GM19438 (cell line): ENCODE data around the gene RPS6KB2.
"Not testable (repeated sequence)": the region's sequence is repeated elsewhere in the genome, so short reads cannot be mapped to it uniquely, and the experiment has no call there.

Experiments used
- ATAC-seq: cut with Tn5 transposase; IDR thresholded peaks from one replicate; pipeline ENCODE4 v1.9.1; 2021; ENCODE audit warnings: low read depth; ENCODE audit not compliant: unreplicated experiment

The RPS6KB2 gene

DNA sequence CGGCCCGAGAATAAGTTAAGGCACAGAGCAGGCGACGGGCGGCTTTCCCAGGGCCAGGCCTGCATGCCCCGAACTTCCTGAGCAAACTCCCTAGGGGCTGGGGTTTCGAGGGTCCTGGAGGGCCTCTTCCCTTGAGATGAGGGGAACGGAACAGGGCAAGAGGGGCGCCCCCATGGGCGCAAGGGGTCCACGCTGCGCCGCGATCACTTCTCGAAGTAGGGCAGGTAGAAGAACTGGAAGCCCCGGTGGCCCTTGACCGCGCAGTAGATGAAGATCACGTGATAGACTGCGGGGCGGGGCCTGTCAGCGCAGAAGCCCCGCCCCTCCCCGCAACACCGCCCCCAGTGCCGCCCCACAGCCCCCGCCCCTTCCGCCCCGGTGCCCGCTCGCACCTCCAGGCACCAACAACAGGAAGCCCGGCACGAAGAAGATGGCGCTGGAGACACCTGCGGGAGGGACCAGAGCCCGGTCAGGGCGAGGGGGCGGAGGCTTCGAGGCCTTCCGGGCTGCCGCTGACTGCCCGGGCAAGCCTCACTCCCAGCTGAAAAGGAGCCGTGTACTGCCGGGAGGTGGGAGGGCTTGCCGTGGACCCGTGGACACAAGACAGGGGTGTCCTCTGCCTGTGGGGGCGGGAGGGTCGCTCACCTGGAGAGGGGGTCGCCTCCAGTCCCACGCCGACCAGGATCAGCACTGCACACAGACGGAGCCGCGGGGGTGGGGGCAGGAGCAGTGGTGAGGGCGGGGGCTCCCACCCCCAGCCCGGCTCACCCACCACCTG is 36.3 kb downstream of the RPS6KB2 start:
- ATAC-seq: peak; percentile 44

DNA sequence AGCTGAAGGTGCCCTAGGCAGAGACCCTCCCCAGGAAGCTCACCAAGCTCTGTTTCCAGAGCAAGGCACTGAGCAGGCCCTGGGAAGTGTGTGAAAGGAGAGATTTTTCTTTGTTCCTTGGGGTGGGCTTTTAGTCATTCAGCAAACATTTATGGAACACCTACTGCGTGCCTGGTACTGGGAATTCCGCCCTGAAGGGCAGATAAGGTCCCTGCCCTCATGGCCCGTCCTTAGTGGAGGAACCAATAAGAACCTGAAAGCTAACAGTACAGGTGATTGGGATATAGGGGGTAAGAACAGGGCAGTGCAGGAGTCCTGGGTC is 36.9 kb downstream of the RPS6KB2 start:
- ATAC-seq: no peak

DNA sequence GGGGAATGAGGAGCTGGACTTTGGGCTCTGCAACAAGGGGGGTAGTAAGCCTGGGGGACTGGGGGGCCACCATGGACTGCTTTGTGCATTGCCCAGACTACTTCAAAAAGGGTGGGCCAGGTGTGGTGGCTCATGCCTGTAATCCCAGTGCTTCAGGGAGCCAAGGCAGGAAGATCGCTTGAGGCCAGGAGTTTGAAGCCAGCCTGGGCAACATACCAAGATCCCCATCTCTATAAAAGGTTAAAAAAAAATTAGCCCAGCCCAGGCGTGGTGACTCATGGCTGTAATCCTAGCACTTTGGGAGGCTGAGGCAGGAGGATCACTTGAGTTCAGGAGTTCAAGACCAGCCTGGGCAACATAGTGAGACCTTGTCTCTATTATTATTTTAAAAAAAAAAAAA is 37.2 kb downstream of the RPS6KB2 start:
- ATAC-seq: not testable (repeated sequence)

GRCh38 chr11:67466367-67466766 is 38.1 kb downstream of the RPS6KB2 start:
- no peak for ATAC-seq

DNA sequence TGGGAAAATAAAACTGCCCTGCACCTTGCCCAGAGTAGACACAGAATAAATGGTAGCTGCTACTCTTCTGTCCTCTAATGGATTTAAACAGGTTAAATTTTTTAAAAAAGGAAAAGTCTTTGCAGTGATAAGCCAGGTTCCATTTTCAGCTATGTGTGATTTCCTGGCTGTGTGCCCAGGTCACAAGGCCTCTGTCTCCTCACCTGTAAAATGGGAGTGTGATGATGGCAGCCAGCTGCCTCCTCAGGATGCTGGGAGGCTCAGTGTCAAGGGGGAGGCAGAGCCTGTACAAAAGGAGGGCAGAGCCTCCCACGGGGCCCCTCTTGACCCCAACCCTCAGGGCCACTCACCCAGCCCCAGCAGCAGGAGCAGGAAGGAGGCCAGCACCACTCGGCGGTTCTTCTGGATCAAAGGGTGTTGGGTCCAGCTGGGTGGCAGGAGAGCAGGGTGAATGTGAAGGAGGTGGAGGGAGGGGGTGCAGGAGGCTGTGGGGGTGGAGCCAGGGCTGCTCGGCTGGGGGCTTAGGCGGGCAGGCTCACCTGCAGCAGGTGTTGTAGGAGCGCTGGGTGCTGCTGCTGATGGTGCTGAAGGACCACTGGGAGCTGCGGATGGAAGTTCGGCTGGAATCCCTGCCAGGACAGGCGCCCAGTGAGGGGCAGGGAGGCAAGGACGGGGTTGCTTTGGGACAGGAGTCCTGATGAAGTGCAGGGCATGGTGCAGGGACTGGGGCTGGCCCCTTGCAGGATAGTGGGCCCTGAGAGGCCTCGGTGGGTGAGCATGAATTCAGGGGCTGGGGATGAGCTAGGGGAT is 38.9 kb downstream of the RPS6KB2 start:
- ATAC-seq: no peak

DNA sequence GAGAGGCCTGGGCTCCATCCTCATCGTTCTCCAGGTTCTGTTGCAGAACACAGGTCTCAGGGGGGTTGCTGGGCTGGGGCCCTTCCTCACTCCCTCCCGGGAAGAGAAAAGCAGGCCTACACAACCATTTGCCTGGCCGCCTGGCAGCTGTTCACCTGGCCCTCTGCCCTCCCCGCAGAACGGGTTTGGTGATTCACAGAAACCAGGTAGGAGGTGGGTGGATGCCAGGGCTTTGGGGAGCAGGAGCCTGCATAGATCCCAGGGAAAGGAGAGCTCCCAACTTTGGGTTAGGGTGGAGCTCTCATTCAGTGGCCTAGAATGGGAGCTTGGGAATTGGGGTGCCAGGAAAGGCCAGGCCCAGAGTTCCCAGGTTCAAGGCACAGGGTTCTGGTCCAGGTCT is 39.8 kb downstream of the RPS6KB2 start:
- ATAC-seq: no peak

DNA sequence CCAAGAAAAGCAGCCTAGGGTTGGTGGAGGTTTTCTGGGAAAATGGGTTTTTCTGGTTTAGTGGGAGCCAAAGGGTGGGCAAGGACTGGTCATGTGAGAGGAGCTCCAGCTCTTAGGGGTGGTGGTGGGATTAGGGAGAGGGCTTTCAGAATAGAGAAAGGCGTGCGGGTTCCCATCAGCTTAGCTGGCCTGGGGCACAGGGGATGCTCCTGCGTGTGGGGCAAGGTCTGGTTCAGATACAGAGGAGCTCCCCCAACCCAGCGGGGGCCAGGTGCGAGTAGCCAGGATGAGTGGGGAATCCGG is 40.1 kb downstream of the RPS6KB2 start:
- ATAC-seq: no peak

- peak; percentile 55 for ATAC-seq
Observed at GRCh38 chr11:67468759-67469507, 40.6 kb downstream of the RPS6KB2 start, which contains the start of gene TMEM134. TSS of gene TMEM134 (minus strand) at chr11:67469251. CDS start at chr11:67469192, 59 bp downstream.

DNA sequence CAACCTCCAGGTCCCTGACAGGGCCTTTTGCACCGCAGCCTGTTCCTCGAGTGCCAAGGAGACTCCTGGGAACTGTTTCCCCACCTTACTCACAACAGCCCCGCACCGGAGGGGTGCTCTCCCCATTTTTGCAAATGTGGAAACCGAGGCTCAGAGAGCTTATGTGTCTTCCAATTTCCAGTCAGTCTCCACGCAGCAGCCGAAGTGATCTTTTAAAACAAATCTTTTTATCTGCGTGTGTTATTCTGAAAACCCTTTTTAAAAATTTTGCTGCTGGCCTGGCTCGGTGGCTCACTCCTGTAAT is 41.2 kb downstream of the RPS6KB2 start:
- no peak for ATAC-seq

GRCh38 chr11:67470337-67471002 is 42.2 kb downstream of the RPS6KB2 start:
- no peak for ATAC-seq

GRCh38 chr11:67472882-67473281 is 44.6 kb downstream of the RPS6KB2 start:
- ATAC-seq: no peak

DNA sequence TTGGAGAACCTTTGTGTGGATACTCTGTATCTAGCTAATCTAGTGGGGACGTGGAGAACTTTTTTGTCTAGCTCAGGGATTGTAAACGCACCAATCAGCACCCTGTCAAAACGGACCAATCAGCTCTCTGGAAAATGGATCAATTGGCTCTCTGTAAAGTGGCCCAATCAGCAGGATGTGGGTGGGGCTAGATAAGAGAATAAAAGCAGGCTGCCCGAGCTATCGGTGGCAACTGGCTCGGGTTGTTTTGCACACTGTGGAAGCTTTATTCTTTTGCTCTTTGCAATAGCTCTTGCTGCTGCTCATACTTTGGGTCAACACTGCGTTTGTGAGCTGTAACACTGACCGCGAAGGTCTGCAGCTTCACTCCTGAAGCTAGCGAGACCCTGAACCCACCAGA is 48.4 kb downstream of the RPS6KB2 start:
- ATAC-seq: not testable (repeated sequence)

DNA sequence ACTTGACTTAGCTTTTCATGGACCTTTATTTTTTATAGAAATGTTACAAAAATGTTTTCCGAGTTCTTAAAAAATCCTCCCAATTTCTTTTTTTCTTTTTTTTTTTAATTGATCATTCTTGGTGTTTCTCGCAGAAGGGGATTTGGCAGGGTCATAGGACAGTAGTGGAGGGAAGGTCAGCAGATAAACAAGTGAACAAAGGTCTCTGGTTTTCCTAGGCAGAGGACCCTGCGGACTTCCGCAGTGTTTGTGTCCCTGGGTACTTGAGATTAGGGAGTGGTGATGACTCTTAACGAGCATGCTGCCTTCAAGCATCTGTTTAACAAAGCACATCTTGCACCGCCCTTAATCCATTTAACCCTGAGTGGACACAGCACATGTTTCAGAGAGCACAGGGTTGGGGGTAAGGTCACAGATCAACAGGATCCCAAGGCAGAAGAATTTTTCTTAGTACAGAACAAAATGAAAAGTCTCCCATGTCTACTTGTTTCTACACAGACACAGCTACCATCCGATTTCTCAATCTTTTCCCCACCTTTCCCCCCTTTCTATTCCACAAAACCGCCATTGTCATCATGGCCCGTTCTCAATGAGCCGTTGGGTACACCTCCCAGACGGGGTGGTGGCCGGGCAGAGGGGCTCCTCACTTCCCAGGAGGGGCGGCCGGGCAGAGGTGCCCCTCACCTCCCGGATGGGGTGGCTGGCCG is 49.2 kb downstream of the RPS6KB2 start:
- not testable (repeated sequence) for ATAC-seq

- ATAC-seq: peak; percentile 2
Observed at GRCh38 chr11:67482275-67482826, 54.1 kb downstream of the RPS6KB2 start.

- ATAC-seq: peak; percentile 57
Observed at GRCh38 chr11:67482827-67483798, 54.8 kb downstream of the RPS6KB2 start, which contains the start of gene AIP. TSS of gene AIP (plus strand) at chr11:67483026. CDS start at chr11:67483159, 133 bp downstream.

GRCh38 chr11:67483831-67484665 is 55.8 kb downstream of the RPS6KB2 start:
- no peak for ATAC-seq

GRCh38 chr11:67484847-67485311 is 56.6 kb downstream of the RPS6KB2 start:
- ATAC-seq: no peak
